Pancreas (tissue), 10 donors: ENCODE results near the gene LTN1. TPM values are rescaled to one million over a fixed set of nuclear protein-coding genes. Genes with fewer than 3 reads are reported as not detected.

Experiments
- ATAC-seq, 4 donors: fragments of 200-7000 bp; cut with Tn5 transposase; one replicate each; pipeline versions ENCODE4 v1.8.0 to v1.9.1; 2020; ENCODE audit warnings: mild to moderate bottlenecking in 4 of 4, moderate library complexity in 4 of 4
- DNase-seq, 6 donors: peaks; one replicate each; pipeline ENCODE4 v3.0.0-alpha.2; 2020
- FAIRE-seq: peaks from 2 replicates; lab custom pipeline; 2012; peaks lifted over from hg19 to GRCh38; lab: Jason Lieb, UNC
- H3K27ac ChIP-seq, 4 donors: fragments of 200-600 bp; sonication (generic); 1 replicate in 3 of 4; 2 replicates in 1 of 4; pipeline versions ENCODE4 v1.5.0 to v1.8.0; 2020
- H3K27me3 ChIP-seq, 4 donors: fragments of 200-600 bp; one replicate each; pipeline ENCODE4 v1.8.0; 2021
- H3K36me3 ChIP-seq, 3 donors: fragments of 200-600 bp; sonication (generic) in 1 of 3; one replicate each; pipeline versions ENCODE4 v1.5.0 to v1.8.0; 2020 to 2021
- H3K4me1 ChIP-seq, 3 donors: fragments of 200-600 bp; one replicate each; pipeline ENCODE4 v1.8.0; 2021
- H3K4me3 ChIP-seq, 4 donors: fragments of 200-600 bp; sonication (generic) in 2 of 4; one replicate each; pipeline versions ENCODE4 v1.5.0 to v1.8.0; 2020 to 2021
- H3K9me3 ChIP-seq, 4 donors: fragments of 200-600 bp; one replicate each; pipeline ENCODE4 v1.8.0; 2021
- CTCF ChIP-seq, 4 donors: fragments of 200-600 bp; sonication (generic) in 3 of 4; IDR thresholded peaks; one replicate each; pipeline versions ENCODE4 v1.5.0 to v1.8.0; 2021; ENCODE audit warnings: antibody characterized with exemption in 4 of 4
- WGBS, 2 donors: extraction: QIAGEN DNeasy Blood & Tissue Kit; methylation state at CpG; one replicate each; pipeline ENCODE4 v1.1.7; 2013; 5-methylcytosine and 5-hydroxymethylcytosine counted together
- intact Hi-C, 3 donors: fragments of 100-400 bp; cut with DNase I; formaldehyde crosslinking; loops; one replicate each; pipeline versions ENCODE4 v1.11.1 to v1.14.2; 2022
- polyA plus RNA-seq, 2 donors: library from polyadenylated mRNA; stranded (reverse); fragments of 200-250 nt; gene quantifications; one replicate each; pipeline ENCODE4 v1.2.3, GENCODE V29; 2013
- total RNA-seq, 6 donors: library from RNA; stranded (reverse); fragmentation: NEBNext Ultra II Directional in 4 of 6; extraction: Animal tissue kit (Norgen Biotek cat#: 25700) in 4 of 6; gene quantifications; one replicate each; pipeline versions ENCODE4 v1.2.1 to v1.2.4, GENCODE V29; 2021 to 2023
- donor health status: healthy with polysubstance abuse.
- donor health status: DM: no; HTN: no; CAD: no; lungs with moderate emphysema.
- donor health status: DM: no; HTN: no; CAD: no.
- donor health status: control.
- donor health status: control.
- donor health status: Bipolar disorder and iron deficiency.
- donor health status: DM: yes; HTN: yes; CAD: no.
- donor health status: DM: no; HTN: no; CAD: no.
- donor health status: DM: no; HTN: no; CAD: no.
- donor health status: DM: yes; HTN: yes; CAD: no.

Gene LTN1
- total and polyA plus RNA-seq, 8 donors: 4.4 to 16.1 (median 12.1) TPM

DNA sequence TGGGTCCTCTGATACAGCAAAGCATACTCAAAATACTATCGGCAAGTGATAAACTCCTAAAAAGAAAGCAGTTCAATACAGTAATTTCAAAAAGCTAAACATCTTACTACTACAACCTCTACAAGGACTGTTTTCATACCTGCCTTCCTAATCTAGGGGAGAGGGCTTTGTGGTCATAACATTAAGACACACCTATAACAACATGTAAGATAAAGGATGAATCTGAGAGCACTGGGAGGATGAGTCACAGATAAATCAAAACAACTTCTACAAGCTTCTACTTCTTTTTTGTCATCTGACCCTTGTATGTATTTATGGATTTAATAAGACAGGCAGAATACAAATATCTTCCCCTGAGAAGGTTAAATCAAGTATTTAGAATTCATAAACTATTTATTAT, 40.0 kb downstream of the LTN1 start:
- no peak for FAIRE-seq
- intact Hi-C loops: no loop called here
- Histone ChIP-seq H3K4me3 (no peak overlapping the region), H3K27ac (no peak overlapping the region), H3K36me3 (peaks cover 0 to 31% (median 8%) of the 10 kb centered on the region in 3 donors), H3K9me3 (no peaks in the 10 kb centered on the region), H3K4me1 (no peaks in the 10 kb centered on the region), H3K27me3 (no peaks in the 10 kb centered on the region)
- no peak for ATAC-seq
- no peak for TF ChIP-seq CTCF (IDR thresholded peaks at IDR 0.05)
- DNase-seq: no peak
- 94 to 100% methylated on average over 1 of the region's 1 CpG for WGBS, 2 donors

DNA sequence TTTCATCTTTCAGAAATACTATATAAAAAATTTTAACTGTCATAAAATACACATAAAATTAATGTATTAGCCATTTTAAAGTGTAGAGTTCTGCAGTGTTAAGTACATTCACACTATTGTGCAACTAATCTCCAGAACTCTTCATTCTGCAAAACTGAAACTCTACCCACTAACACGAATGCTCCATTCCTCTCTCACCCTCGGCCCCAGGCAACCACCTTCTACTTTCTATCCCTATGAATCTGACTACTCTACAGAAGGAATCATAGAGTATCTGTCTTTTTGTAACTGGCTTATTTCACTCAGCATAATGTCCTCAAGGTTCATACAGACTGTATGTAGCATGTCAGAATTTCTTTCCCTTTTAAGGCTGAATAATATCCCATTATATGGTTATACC, 43.4 kb downstream of the LTN1 start:
- 89 to 100% methylated on average over 2 of the region's 2 CpGs for WGBS, 2 donors
- H3K4me1 ChIP-seq: no peaks in the 10 kb centered on the region
- H3K36me3 ChIP-seq: peaks cover 0 to 49% (median 20%) of the 10 kb centered on the region in 3 donors
- DNase-seq: no peak
- H3K27me3 ChIP-seq: no peaks in the 10 kb centered on the region
- intact Hi-C loops: no loop called here
- H3K9me3 ChIP-seq: no peaks in the 10 kb centered on the region
- FAIRE-seq: no peak
- no peak overlapping the region for H3K27ac ChIP-seq
- no peak for TF ChIP-seq CTCF (IDR thresholded peaks at IDR 0.05)
- no peak for ATAC-seq
- no peak overlapping the region for H3K4me3 ChIP-seq

DNA sequence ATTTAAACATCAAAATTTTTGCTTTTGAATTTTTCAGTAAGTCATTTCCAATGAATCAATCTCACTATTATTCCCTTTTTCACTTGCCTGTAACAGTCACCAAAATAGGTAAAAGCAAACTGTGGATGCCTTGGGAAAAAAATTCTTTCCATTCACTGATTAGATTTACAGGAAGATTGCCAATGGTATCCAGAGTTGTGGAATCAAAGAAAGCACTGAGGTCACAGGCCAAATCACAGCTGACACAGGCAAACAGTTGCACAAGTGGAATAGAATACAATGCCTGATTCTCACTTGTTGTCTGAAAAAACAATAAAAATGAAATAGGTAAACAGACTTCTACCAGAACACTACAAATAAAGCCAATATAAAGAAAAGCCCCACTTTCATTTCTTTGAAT, 48.4 kb downstream of the LTN1 start:
- DNase-seq: no peak
- no peak for TF ChIP-seq CTCF (IDR thresholded peaks at IDR 0.05)
- intact Hi-C loops: no loop called here
- no peaks in the 10 kb centered on the region for H3K4me1 ChIP-seq
- no peak for FAIRE-seq
- ATAC-seq: no peak
- no peaks in the 10 kb centered on the region for H3K9me3 ChIP-seq
- H3K27me3 ChIP-seq: no peaks in the 10 kb centered on the region
- H3K36me3 ChIP-seq: peaks cover 0 to 46% (median 23%) of the 10 kb centered on the region in 3 donors
- H3K4me3 ChIP-seq: no peak overlapping the region
- no peak overlapping the region for H3K27ac ChIP-seq

- 81 to 85% methylated on average over 2 of the region's 2 CpGs for WGBS, 2 donors
- no peak for TF ChIP-seq CTCF (IDR thresholded peaks at IDR 0.05)
- peaks cover 0 to 46% (median 23%) of the 10 kb centered on the region in 3 donors for H3K36me3 ChIP-seq
- FAIRE-seq (no peak), ATAC-seq (no peak), DNase-seq (no peak)
- intact Hi-C loops: no loop called here
- H3K9me3 ChIP-seq: no peaks in the 10 kb centered on the region
- no peak overlapping the region for H3K4me3 ChIP-seq
- no peak overlapping the region for H3K27ac ChIP-seq
- no peaks in the 10 kb centered on the region for H3K4me1 ChIP-seq
- H3K27me3 ChIP-seq: no peaks in the 10 kb centered on the region
Measured at GRCh38 chr21:28943631-28944030, 49.0 kb downstream of the LTN1 start.

- no peak for FAIRE-seq
- no peaks in the 10 kb centered on the region for H3K27me3 ChIP-seq
- WGBS, 2 donors: 93 to 95% methylated on average over 2 of the region's 2 CpGs
Measured at GRCh38 chr21:28938726-28939125, 54.0 kb downstream of the LTN1 start.

More at GRCh38 chr21:28938726-28939125, 54.0 kb downstream of the LTN1 start:
- no peak for TF ChIP-seq CTCF (IDR thresholded peaks at IDR 0.05)
- ATAC-seq (no peak), DNase-seq (no peak)
- no peaks in the 10 kb centered on the region for H3K9me3 ChIP-seq
- peaks cover 0 to 33% (median 8%) of the 10 kb centered on the region in 3 donors for H3K36me3 ChIP-seq
- H3K4me3 ChIP-seq: no peak overlapping the region
- intact Hi-C loops: no loop called here
- no peaks in the 10 kb centered on the region for H3K4me1 ChIP-seq
- no peak overlapping the region for H3K27ac ChIP-seq
